ENCODE results near the gene CCR3.

- TF ChIP-seq CTCF (IDR thresholded peaks at IDR 0.05) = no peak
- no peak for TF ChIP-seq POLR2A (IDR thresholded peaks at IDR 0.05)
- TF ChIP-seq POLR2AphosphoS5 (IDR thresholded peaks at IDR 0.05) = no peak
These were observed 9.1 kb upstream of the CCR3 start for GRCh38 chr3:46233194-46233593.
